Astrocyte of the hippocampus (primary cell): ENCODE results near the gene PTPRN2.
A peak's percentile ranks its signal among the peaks of the same experiment; 100 is the strongest.

Source experiments
- DNase-seq: peaks from one replicate; pipeline ENCODE4 v3.0.0; 2011; ENCODE audit warnings: low read depth, low spot score

Gene PTPRN2

GRCh38 chr7:157616426-157616825, 971.2 kb downstream of the PTPRN2 start:
- peak; percentile 74 for DNase-seq

DNA sequence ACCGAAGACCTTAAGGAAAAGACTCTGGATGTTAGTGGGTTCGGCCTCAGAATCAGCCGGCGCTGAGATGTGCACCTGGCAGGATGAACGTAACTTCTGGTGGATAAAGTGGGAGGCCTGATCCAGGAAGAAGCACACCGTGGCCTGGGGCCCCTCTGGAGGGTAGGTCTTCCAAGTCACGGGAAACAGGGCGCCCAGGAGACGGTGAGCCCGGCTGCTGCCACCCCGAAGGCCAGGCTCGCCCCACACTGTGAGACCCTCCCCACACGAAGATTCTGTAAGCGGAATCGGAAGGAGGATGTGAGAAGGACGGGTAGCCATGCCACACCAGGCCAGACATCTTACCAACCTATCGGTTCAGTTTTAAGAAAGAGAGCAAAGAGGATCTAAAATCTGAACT, 971.8 kb downstream of the PTPRN2 start:
- DNase-seq = no peak

- DNase-seq = peak; percentile 38
These were observed 972.4 kb downstream of the PTPRN2 start for GRCh38 chr7:157615101-157615817.

DNA sequence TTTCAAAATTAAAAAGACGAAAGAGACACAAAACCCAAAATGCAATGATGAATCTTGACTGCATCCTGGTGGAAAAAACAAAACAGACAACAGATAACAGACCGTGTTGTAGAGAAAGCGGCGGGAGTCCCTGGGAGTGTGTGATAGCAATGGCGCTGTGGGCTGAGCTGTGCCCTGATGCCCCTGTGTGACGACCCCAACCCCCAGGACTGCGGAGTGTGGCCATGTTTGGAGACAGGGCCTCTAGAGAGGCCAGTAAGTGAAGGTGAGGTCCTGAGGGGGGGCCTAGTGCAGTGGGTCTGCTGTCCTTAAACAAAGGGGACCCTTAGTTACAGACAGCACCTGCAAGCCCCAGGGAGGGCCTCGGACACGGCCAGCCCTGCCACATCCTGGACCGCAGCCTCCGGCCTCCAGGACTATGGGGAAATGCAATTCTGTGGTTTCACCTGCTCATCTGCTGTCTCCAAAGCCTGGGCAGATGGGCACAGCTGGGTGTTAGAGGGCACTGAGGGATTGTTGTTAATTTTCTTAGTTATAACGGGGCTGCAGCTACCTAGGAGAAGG, 973.1 kb downstream of the PTPRN2 start:
- DNase-seq = no peak

GRCh38 chr7:157613575-157614322, 973.9 kb downstream of the PTPRN2 start:
- no peak for DNase-seq

- DNase-seq = no peak
These were observed 974.7 kb downstream of the PTPRN2 start for GRCh38 chr7:157612664-157613561.

- no peak for DNase-seq
These were observed 975.5 kb downstream of the PTPRN2 start for GRCh38 chr7:157612009-157612663.

DNA sequence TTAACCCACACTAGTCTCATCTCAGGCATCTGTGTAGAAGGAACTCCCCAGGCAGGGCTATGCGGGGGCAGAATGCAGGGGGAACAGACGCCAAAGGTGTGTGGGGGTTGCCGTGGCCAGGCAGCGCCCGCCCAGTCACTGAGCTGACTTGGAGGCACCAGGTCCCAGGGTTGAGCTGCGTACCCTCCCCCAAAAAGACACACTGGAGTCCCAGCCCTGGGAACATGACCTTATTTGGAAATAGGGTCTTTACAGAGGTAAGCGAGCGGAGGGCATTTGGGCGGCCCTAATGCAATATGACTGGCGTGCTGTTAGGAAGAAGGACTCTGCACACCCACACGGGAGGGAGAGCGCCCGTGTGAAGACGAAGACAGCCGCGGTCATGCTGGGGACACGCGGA, 976.3 kb downstream of the PTPRN2 start:
- DNase-seq = no peak

DNA sequence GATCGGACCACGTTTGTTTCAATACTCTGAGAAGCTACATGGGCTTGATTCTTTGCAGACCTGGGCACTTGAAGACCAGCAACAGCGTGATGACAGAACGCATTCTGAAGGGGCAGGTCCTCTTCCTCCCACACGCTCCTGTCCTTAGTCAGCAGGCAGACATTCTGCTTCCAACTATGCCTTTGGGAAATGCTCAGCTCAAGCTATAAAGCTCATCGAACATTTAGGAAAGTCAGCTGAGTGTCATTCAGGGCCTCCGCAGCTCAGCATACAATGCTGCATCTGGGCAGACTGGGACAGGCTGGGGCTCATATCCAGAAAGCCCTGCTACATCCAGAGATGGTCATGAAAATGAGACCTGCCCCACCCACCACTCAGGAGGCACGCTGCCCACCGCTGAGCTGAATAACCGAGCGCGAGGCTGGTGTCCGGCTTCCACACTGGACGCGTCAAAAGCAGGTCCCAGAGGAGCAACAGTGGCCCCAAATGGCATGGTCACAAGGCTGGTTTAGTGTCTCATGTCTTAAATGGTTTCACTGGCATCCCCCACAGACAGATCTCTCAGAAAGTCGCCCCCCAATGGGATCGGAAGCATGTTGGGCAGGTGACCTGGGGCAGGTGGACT, 976.8 kb downstream of the PTPRN2 start:
- no peak for DNase-seq

DNA sequence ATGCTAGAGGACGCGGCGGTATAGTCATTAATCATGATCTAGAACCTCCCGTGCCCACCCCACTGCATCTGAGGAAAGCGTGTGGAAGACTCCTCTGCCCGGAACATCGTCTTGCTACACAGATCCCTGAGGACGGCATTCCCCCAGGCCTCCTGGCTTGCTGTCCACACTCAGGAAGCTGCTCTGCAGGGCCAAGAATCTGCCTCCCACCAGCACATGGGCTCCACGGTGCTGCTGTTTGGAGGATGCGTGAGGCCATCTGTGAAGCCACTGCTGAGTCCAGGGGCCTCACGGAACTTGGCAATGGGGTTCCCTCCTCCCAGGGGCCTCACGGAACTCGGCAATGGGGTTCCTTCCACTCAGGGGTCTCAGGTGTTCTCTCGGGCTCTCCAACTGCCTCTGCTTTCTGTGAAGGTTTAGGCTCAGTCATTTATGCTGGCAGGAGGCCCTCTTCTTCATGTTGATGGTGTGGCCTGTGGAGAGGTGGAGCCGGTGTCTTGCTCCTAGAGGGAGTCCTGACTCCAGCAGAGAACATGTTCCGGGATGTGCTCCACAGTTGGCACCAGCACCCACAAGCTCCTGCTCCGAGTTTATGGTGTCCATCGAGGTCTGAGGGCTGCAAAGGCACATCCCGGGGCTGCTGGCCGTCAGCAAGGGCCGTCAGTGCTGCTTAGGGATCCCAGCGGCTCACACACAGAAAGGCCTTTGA, 977.5 kb downstream of the PTPRN2 start:
- DNase-seq = no peak

DNA sequence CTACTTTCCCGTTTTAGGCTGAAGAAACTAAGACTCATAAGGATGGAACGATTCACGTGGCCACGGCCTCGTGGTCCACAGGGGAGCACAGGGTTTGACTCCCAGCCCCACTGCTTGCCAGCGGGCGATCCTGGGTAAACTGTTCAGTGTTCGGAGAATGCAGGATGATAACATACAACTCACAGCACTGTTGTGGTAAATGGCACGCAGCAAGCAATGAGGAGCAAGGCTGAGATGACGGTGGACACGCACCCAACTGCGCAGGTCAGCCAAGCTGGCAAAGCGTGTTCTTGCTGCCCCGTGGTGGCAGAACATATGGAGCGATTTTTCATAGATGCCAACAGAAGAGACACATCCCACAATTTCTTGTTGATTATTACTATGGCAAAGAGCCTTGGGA, 978.1 kb downstream of the PTPRN2 start:
- no peak for DNase-seq

DNA sequence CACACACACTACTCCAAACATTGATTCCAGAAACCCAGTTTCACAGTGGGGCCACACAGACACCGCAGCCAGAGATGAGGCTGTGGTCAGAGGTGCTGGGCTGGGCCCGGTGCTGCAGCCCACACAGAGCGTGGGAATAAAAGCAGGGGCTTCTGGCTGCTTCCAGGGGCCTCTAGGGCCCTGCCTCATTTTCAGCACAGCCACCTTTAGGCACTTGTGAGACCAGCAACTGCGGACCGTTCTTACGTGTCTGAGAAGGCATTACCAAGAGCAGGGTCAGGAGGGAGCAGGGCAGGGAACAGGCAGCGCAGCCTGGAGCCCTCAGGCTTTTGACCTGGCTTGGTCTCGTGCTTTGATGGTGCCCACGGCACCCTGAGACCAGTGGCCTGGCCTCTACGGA, 980.4 kb downstream of the PTPRN2 start:
- no peak for DNase-seq

GRCh38 chr7:157606140-157606539, 981.5 kb downstream of the PTPRN2 start:
- no peak for DNase-seq

- DNase-seq = no peak
These were observed 982.0 kb downstream of the PTPRN2 start for GRCh38 chr7:157605638-157606037.

- no peak for DNase-seq
These were observed 982.8 kb downstream of the PTPRN2 start for GRCh38 chr7:157604661-157605381.

DNA sequence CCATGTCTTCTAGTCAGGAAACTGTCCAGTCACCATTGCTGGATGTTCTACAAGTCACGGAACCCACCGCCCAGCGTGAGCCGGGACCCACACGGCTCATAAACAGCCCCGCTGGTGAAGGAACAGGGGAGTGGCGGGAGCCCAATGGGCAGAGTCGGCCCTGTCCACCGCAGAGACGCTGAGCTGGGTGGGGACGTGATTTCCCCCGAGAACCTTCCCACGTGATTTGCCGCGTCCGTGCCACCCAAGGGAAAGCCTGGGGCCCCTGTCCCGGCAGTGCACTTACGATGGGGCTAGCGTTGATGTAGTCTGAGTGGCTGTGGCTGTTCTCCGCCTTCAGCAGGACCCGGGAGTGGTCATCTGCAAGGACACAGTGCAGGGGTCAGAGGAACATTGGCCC, 983.9 kb downstream of the PTPRN2 start:
- DNase-seq = no peak

- no peak for DNase-seq
These were observed 984.6 kb downstream of the PTPRN2 start for GRCh38 chr7:157603005-157603404.

- DNase-seq = no peak
These were observed 985.0 kb downstream of the PTPRN2 start for GRCh38 chr7:157602581-157602980.

GRCh38 chr7:157602156-157602555, 985.5 kb downstream of the PTPRN2 start:
- DNase-seq = no peak

- no peak for DNase-seq
These were observed 986.1 kb downstream of the PTPRN2 start for GRCh38 chr7:157601530-157601929.
